ENCODE results near the gene CDCP1.

GRCh38 chr3:45180051-45180450 is 33.9 kb upstream of the CDCP1 start:
- TF ChIP-seq CTCF (IDR thresholded peaks at IDR 0.05) (no peak), POLR2A (IDR thresholded peaks at IDR 0.05) (no peak), EP300 (IDR thresholded peaks at IDR 0.05) (no peak), POLR2AphosphoS5 (IDR thresholded peaks at IDR 0.05) (no peak)

Measured in upper lobe of left lung (tissue), 4 donors.